Measurements from ENCODE around the gene CLSTN3.

CLSTN3 gene

GRCh38 chr12:7197841-7198240 is 67.7 kb downstream of the CLSTN3 start:
- DNase-seq = no peak

GRCh38 chr12:7203109-7203508 is 72.9 kb downstream of the CLSTN3 start:
- DNase-seq = no peak

GRCh38 chr12:7205091-7205490 is 74.9 kb downstream of the CLSTN3 start:
- no peak for DNase-seq

- DNase-seq = no peak
Measured at GRCh38 chr12:7206691-7207090, 76.5 kb downstream of the CLSTN3 start.

GRCh38 chr12:7207866-7208625 is 77.9 kb downstream of the CLSTN3 start:
- no peak for DNase-seq

Data from NCI-H526 treated with DMSO at 0.1 percent for 48 hours (cell line).